Transverse colon (tissue), 4 donors: ENCODE measurements around the gene BTD. TPM values are rescaled to one million over a fixed set of nuclear protein-coding genes. Genes with fewer than 3 reads are reported as not detected.

Experiments
- DNase-seq: peaks from one replicate; pipeline ENCODE4 v3.0.0-alpha.2; 2019
- H3K27ac ChIP-seq, 4 donors: fragments of 200-600 bp; sonication (generic); 2 replicates each; pipeline ENCODE4 v1.5.1; 2016 to 2018; ENCODE audit warnings: inconsistent platforms in 4 of 4
- H3K27me3 ChIP-seq: fragments of 200-600 bp; sonication (generic); 2 replicates; pipeline ENCODE4 v1.5.1; 2017; ENCODE audit warnings: inconsistent platforms
- H3K36me3 ChIP-seq, 4 donors: fragments of 200-600 bp; sonication (generic); 2 replicates each; pipeline ENCODE4 v1.5.1; 2017 to 2019; ENCODE audit warnings: inconsistent platforms in 4 of 4
- H3K4me1 ChIP-seq, 4 donors: fragments of 200-600 bp; sonication (generic); 2 replicates each; pipeline ENCODE4 v1.5.1; 2017 to 2020; ENCODE audit warnings: inconsistent platforms in 4 of 4
- H3K4me3 ChIP-seq, 4 donors: fragments of 200-600 bp; sonication (generic); 1 replicate in 1 of 4; 2 replicates in 3 of 4; pipeline versions ENCODE4 v1.5.1 to v1.6.1; 2017 to 2019; ENCODE audit warnings: inconsistent platforms in 4 of 4
- H3K9me3 ChIP-seq, 2 donors: fragments of 200-600 bp; sonication (generic); 2 replicates each; pipeline ENCODE4 v1.5.1; 2017 to 2019; ENCODE audit warnings: inconsistent platforms in 2 of 2
- EP300 ChIP-seq: sonication (generic); formaldehyde crosslinking; IDR thresholded peaks from one replicate; pipeline ENCODE4 v1.6.1; 2017; ENCODE audit warnings: antibody characterized with exemption, low read depth
- POLR2A ChIP-seq: fragments of 450-650 bp; IDR thresholded peaks from one replicate; pipeline ENCODE4 v1.6.1; 2016; ENCODE audit warnings: antibody characterized with exemption, mild to moderate bottlenecking, moderate library complexity
- POLR2AphosphoS5 ChIP-seq, 3 donors: sonication (generic); formaldehyde crosslinking; IDR thresholded peaks; one replicate each; pipeline ENCODE4 v1.6.1; 2016; ENCODE audit warnings: antibody characterized with exemption in 3 of 3
- WGBS, 2 donors: methylation state at CpG; one replicate each; pipeline ENCODE4 v1.1.5; 2018; ENCODE audit warnings: low coverage in 1 of 2; 5-methylcytosine and 5-hydroxymethylcytosine counted together
- in situ Hi-C, 4 donors: fragments of 200-750 bp; cut with MboI; loops; one replicate each; pipeline versions ENCODE4 v1.15.0 to v1.15.1; 2017; ENCODE audit warnings: low sequenced_read_pairs in 3 of 4, low pct_ligation_motif_present in 1 of 4, low pct_unique_long_range_greater_than_20kb in 1 of 4
- intact Hi-C: fragments of 100-400 bp; cut with DNase I; formaldehyde crosslinking; loops from one replicate; pipeline ENCODE4 v1.15.1; 2023; ENCODE audit warnings: low total_unique reads
- total RNA-seq, 4 donors: library from RNA; depleted of rRNA; stranded (reverse); fragments of >200 nt; gene quantifications; one replicate each; pipeline ENCODE4 v1.1.0, GENCODE V29; 2016
- TF ChIP-seq, protein P1 (sequence below), 5 experiments: fragments of 200-600 bp in 3 of 5; fragments of 450-650 bp in 2 of 5; sonication (generic) in 3 of 5; IDR thresholded peaks; 1 replicate in 2 of 5; 2 replicates in 3 of 5; pipeline ENCODE4 v1.5.1; 2016 to 2017; ENCODE audit warnings: antibody characterized with exemption in 5 of 5, inconsistent platforms in 3 of 5, mild to moderate bottlenecking in 2 of 5, moderate library complexity in 1 of 5

BTD gene
- total RNA-seq, 4 donors from 2014 or later: 21.3 to 49.6 (median 36.3) TPM

DNA sequence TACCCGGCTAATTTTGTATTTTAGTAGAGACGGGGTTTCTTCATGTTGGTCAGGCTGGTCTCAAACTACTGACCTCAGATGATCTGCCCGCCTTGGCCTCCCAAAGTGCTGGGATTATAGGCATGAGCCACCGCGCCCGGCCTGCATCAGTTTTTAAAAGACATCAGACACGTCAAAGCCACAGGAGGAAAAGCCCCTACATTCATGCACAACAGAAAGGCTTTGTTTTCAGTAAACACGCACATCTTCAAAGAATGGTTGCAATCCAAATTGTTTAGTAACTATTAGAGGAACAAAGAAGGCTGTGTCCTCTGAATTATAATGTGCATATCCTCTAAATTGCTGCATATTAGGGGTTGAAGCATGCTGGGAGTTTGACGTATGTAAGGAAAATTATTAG, 53.3 kb downstream of the BTD start:
- H3K36me3 ChIP-seq: no peaks in the 10 kb centered on the region
- in situ Hi-C loops (no loop called here), intact Hi-C loops (no loop called here)

DNA sequence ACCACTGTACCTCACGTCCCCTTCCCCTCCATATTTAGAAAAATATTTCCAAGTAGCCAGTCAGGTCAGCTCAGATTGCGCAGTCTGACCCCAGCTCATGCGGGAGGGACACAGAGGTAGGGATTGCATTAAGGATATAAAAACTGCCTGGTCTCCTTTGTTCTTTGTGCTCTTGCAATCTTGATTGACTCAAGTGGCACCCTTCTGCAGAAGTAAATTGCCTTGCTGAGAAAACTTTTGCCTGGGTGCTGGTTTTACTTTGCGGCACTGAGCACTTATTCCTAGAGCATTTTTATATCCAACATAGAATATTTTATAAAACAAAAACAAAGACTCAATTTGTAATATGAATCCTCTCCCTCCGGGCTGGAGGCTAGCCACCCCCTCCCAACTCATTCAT, 54.8 kb downstream of the BTD start:
- TF ChIP-seq EP300 (no peak), POLR2A (no peak), POLR2AphosphoS5 (IDR thresholded peaks at IDR 0.05) (no peak)
- TF ChIP-seq, protein P1, sequence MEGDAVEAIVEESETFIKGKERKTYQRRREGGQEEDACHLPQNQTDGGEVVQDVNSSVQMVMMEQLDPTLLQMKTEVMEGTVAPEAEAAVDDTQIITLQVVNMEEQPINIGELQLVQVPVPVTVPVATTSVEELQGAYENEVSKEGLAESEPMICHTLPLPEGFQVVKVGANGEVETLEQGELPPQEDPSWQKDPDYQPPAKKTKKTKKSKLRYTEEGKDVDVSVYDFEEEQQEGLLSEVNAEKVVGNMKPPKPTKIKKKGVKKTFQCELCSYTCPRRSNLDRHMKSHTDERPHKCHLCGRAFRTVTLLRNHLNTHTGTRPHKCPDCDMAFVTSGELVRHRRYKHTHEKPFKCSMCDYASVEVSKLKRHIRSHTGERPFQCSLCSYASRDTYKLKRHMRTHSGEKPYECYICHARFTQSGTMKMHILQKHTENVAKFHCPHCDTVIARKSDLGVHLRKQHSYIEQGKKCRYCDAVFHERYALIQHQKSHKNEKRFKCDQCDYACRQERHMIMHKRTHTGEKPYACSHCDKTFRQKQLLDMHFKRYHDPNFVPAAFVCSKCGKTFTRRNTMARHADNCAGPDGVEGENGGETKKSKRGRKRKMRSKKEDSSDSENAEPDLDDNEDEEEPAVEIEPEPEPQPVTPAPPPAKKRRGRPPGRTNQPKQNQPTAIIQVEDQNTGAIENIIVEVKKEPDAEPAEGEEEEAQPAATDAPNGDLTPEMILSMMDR (IDR thresholded peaks at IDR 0.05): no peak
- Histone ChIP-seq H3K27me3 (no peaks in the 10 kb centered on the region), H3K4me1 (no peaks in the 10 kb centered on the region), H3K36me3 (no peaks in the 10 kb centered on the region), H3K4me3 (no peak overlapping the region), H3K9me3 (peaks cover 16 to 22% of the 10 kb centered on the region in 2 donors), H3K27ac (no peak overlapping the region)
- DNase-seq: no peak
- intact Hi-C loops: no loop called here
- 78 to 87% methylated on average over 3 to 5 of the region's 5 CpGs for WGBS, 2 donors
- in situ Hi-C loops: no loop called here

More for the DNA sequence above, 53.3 kb downstream of the BTD start:
- 97% methylated on average over 3 to 9 of the region's 9 CpGs for WGBS, 2 donors
- DNase-seq: no peak
- Histone ChIP-seq H3K27me3 (no peaks in the 10 kb centered on the region), H3K4me3 (no peak overlapping the region), H3K4me1 (no peaks in the 10 kb centered on the region), H3K9me3 (peaks cover 16 to 22% of the 10 kb centered on the region in 2 donors), H3K27ac (no peak overlapping the region)
- TF ChIP-seq, protein P1 (IDR thresholded peaks at IDR 0.05): no peak
- TF ChIP-seq POLR2A: no peak
- no peak for TF ChIP-seq EP300
- no peak for TF ChIP-seq POLR2AphosphoS5 (IDR thresholded peaks at IDR 0.05)

DNA sequence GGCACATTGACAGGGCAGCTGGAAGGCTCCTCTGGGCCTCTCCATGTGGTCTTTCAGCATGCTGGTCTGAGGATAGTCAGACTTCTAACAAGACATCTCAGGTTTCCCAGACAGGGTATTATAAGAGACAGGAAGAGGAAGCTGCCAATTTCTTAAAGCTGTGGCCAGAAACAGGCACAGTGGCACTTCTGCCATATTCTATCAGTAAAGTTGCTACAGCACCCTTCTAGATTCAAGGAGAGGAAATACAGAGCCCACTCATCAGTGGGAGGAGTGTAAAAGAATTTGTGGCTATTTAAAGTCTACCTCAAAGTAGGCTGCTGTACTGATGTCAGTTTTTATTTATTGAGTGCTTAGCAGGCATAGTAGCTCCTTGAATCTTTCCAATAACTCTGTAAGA, 55.5 kb downstream of the BTD start:
- H3K4me1 ChIP-seq: no peaks in the 10 kb centered on the region
- no peak overlapping the region for H3K27ac ChIP-seq
- no peak for TF ChIP-seq EP300
- TF ChIP-seq, protein P1 (IDR thresholded peaks at IDR 0.05): no peak
- no peak for TF ChIP-seq POLR2AphosphoS5 (IDR thresholded peaks at IDR 0.05)
- TF ChIP-seq POLR2A: no peak
- H3K27me3 ChIP-seq: no peaks in the 10 kb centered on the region
- no peak for DNase-seq
- in situ Hi-C loops: no loop called here
- H3K36me3 ChIP-seq: no peaks in the 10 kb centered on the region
- no peak overlapping the region for H3K4me3 ChIP-seq
- intact Hi-C loops: no loop called here
- H3K9me3 ChIP-seq: peaks cover 16 to 22% of the 10 kb centered on the region in 2 donors

DNA sequence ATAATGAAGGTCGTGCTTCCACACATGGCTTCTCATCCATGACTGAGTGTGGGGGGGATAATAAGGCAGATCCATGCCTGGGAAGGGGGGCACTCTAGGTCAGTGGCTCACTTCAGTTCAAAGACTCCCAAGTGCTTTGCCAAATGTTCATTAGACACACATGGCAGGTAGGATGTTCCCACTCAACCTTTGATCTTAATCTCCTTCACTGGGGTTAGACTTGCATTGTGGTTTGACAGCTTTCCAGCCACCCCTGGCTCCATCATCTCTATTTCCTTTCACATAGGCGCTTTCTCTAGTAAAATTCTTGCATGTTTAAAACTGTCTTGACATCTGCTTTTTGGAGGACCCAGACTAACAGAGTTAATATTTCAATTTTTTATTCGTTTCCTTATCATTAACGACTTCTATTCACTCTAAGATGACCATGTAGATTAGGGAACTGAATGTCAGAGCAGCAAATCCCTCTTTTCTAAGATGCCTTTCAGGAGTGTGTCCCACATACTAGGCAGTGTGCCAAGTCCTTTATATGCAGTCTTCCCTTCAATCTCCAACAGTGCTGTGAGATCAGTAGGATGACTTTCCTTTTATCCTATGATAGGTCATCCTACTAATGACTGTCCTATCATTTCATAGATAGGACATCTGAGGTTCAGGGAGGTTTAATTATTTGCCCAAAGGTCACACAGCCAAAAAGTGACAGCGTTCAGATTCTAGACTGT, 57.9 kb downstream of the BTD start:
- Histone ChIP-seq H3K27me3 (no peaks in the 10 kb centered on the region), H3K4me3 (no peak overlapping the region), H3K4me1 (no peaks in the 10 kb centered on the region), H3K9me3 (peaks cover 16 to 22% of the 10 kb centered on the region in 2 donors), H3K27ac (no peak overlapping the region), H3K36me3 (no peaks in the 10 kb centered on the region)
- in situ Hi-C loops: no loop called here
- DNase-seq: no peak
- 70 to 83% methylated on average over 4 to 5 of the region's 5 CpGs for WGBS, 2 donors
- TF ChIP-seq POLR2AphosphoS5 (IDR thresholded peaks at IDR 0.05) (no peak), POLR2A (no peak), EP300 (no peak)
- TF ChIP-seq, protein P1 (IDR thresholded peaks at IDR 0.05): no peak
- intact Hi-C loops: no loop called here
